SK-N-SH treated with all-trans-retinoic acid at 6 μM for 48 hours (cell line): ENCODE results near the gene PARVB.

Experiments
- ARNTL ChIP-seq: fragments of 450-650 bp; formaldehyde crosslinking; IDR thresholded peaks from 2 replicates; pipeline ENCODE4 v1.5.0; 2020; ENCODE audit warnings: low read depth, mild to moderate bottlenecking, moderate library complexity, borderline replicate concordance
- CREB5 ChIP-seq: fragments of 250-450 bp; sonication (Bioruptor Pico); IDR thresholded peaks from 2 replicates; pipeline ENCODE4 v1.5.1; 2020; ENCODE audit warnings: low read depth, mild to moderate bottlenecking, moderate library complexity
- CSRNP3 ChIP-seq: fragments of 250-450 bp; sonication (Bioruptor Pico); IDR thresholded peaks from 2 replicates; pipeline ENCODE4 v1.5.1; 2021; ENCODE audit warnings: mild to moderate bottlenecking, moderate library complexity
- GLIS3 ChIP-seq: fragments of 250-450 bp; sonication (Bioruptor Pico); IDR thresholded peaks from 2 replicates; pipeline ENCODE4 v1.5.0; 2020; ENCODE audit warnings: mild to moderate bottlenecking, moderate library complexity
- PATZ1 ChIP-seq: fragments of 250-450 bp; sonication (Bioruptor Pico); IDR thresholded peaks from 2 replicates; pipeline ENCODE4 v1.8.0; 2020; ENCODE audit warnings: mild to moderate bottlenecking, moderate library complexity, borderline replicate concordance
- TSHZ2 ChIP-seq: fragments of 250-450 bp; sonication (Bioruptor Pico); IDR thresholded peaks from 2 replicates; pipeline ENCODE4 v1.5.0; 2020; ENCODE audit warnings: mild to moderate bottlenecking, moderate library complexity
- ZFP30 ChIP-seq: fragments of 450-650 bp; formaldehyde crosslinking; IDR thresholded peaks from 2 replicates; pipeline ENCODE4 v1.5.0; 2022; ENCODE audit warnings: mild to moderate bottlenecking, moderate library complexity

- no peak for TF ChIP-seq GLIS3 (CRISPR knock-in tag)
- TF ChIP-seq PATZ1 (CRISPR knock-in tag), result no peak
- TF ChIP-seq ARNTL (CRISPR knock-in tag), result no peak
- TF ChIP-seq ZFP30, result no peak
- no peak for TF ChIP-seq CSRNP3 (CRISPR knock-in tag)
- no peak for TF ChIP-seq CREB5
- no peak for TF ChIP-seq TSHZ2 (CRISPR knock-in tag)
These were observed 173.2 kb downstream of the PARVB start for GRCh38 chr22:44197271-44197670.
